ENCODE measurements around the gene TPRG1L.

GRCh38 chr1:3634059-3634800 is 9.4 kb downstream of the TPRG1L start:
- no peak for TF ChIP-seq CTCF (IDR thresholded peaks at IDR 0.05; ENCODE audit: insufficient read depth, low read length)
- TF ChIP-seq REST (IDR thresholded peaks at IDR 0.05; ENCODE audit: insufficient replicate concordance, low read depth), result no peak
- TF ChIP-seq GABPA (IDR thresholded peaks at IDR 0.05; ENCODE audit: low read depth), result no peak
- no peak for TF ChIP-seq POLR2AphosphoS5 (IDR thresholded peaks at IDR 0.05; ENCODE audit: low read depth)

Measured in HL-60 (cell line).